GM18511 (cell line): ENCODE results near the gene FZD2.
"Not testable (repeated sequence)": the region's sequence is repeated elsewhere in the genome, so short reads cannot be mapped to it uniquely, and the experiment has no call there.

Source experiments
- ATAC-seq: cut with Tn5 transposase; IDR thresholded peaks from one replicate; pipeline ENCODE4 v1.9.1; 2021; ENCODE audit warnings: mild to moderate bottlenecking, moderate library complexity; ENCODE audit not compliant: unreplicated experiment

FZD2 gene

GRCh38 chr17:44546671-44547606 is 10.3 kb upstream of the FZD2 start:
- ATAC-seq = no peak

- no peak for ATAC-seq
These were observed 9.5 kb upstream of the FZD2 start for GRCh38 chr17:44547625-44548267.

- ATAC-seq = no peak
These were observed 8.7 kb upstream of the FZD2 start for GRCh38 chr17:44548376-44549230.

GRCh38 chr17:44549686-44550085 is 7.6 kb upstream of the FZD2 start:
- no peak for ATAC-seq

GRCh38 chr17:44552361-44552760 is 4.9 kb upstream of the FZD2 start:
- no peak for ATAC-seq

GRCh38 chr17:44555099-44555498 is 2.2 kb upstream of the FZD2 start:
- ATAC-seq = no peak

GRCh38 chr17:44556166-44556831 is 985 bp upstream of the FZD2 start:
- no peak for ATAC-seq

- no peak for ATAC-seq
These were observed 484 bp downstream of the FZD2 start for GRCh38 chr17:44557651-44558285.

- no peak for ATAC-seq
These were observed 1.0 kb downstream of the FZD2 start for GRCh38 chr17:44558334-44558709.

GRCh38 chr17:44558710-44559633 is 1.7 kb downstream of the FZD2 start:
- ATAC-seq = no peak

GRCh38 chr17:44559634-44560554 is 2.6 kb downstream of the FZD2 start:
- no peak for ATAC-seq

GRCh38 chr17:44561237-44561623 is 3.9 kb downstream of the FZD2 start:
- no peak for ATAC-seq

- no peak for ATAC-seq
These were observed 7.1 kb downstream of the FZD2 start for GRCh38 chr17:44564429-44564828.

- no peak for ATAC-seq
These were observed 8.7 kb downstream of the FZD2 start for GRCh38 chr17:44565866-44566443.

- ATAC-seq = not testable (repeated sequence)
These were observed 11.1 kb downstream of the FZD2 start for GRCh38 chr17:44568311-44568944.

- no peak for ATAC-seq
These were observed 11.9 kb downstream of the FZD2 start for GRCh38 chr17:44568945-44569858.
